ENCODE measurements around the gene HAS3.

The HAS3 gene

DNA sequence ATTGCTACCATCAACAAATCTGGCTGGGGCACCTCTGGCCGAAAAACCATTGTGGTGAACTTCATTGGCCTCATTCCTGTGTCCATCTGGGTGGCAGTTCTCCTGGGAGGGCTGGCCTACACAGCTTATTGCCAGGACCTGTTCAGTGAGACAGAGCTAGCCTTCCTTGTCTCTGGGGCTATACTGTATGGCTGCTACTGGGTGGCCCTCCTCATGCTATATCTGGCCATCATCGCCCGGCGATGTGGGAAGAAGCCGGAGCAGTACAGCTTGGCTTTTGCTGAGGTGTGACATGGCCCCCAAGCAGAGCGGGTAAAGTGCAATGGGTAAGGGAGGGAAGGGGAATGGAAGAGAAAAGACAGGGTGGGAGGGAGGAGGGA, 9.5 kb downstream of the HAS3 start:
- Histone ChIP-seq H3K27me3 (ENCODE audit: insufficient read depth, poor library complexity, severe bottlenecking) (no peaks in the 10 kb centered on the region), H3K4me3 (replicated peaks; ENCODE audit: insufficient read depth, low read length) (no peak overlapping the region), H3K27ac (replicated peaks) (no peak overlapping the region)
- DNase-seq (ENCODE audit: low read depth in 1 of 2, low spot score in 1 of 2), result no peak
- TF ChIP-seq GABPA (IDR thresholded peaks at IDR 0.05; ENCODE audit: low read depth) (no peak), SPI1 (IDR thresholded peaks at IDR 0.05; ENCODE audit: borderline replicate concordance, low read depth) (no peak), POLR2AphosphoS5 (IDR thresholded peaks at IDR 0.05; ENCODE audit: low read depth) (no peak)
- TF ChIP-seq, protein P1, sequence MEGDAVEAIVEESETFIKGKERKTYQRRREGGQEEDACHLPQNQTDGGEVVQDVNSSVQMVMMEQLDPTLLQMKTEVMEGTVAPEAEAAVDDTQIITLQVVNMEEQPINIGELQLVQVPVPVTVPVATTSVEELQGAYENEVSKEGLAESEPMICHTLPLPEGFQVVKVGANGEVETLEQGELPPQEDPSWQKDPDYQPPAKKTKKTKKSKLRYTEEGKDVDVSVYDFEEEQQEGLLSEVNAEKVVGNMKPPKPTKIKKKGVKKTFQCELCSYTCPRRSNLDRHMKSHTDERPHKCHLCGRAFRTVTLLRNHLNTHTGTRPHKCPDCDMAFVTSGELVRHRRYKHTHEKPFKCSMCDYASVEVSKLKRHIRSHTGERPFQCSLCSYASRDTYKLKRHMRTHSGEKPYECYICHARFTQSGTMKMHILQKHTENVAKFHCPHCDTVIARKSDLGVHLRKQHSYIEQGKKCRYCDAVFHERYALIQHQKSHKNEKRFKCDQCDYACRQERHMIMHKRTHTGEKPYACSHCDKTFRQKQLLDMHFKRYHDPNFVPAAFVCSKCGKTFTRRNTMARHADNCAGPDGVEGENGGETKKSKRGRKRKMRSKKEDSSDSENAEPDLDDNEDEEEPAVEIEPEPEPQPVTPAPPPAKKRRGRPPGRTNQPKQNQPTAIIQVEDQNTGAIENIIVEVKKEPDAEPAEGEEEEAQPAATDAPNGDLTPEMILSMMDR (IDR thresholded peaks at IDR 0.05; ENCODE audit: insufficient read depth, low read length), result no peak
- TF ChIP-seq, protein P2, sequence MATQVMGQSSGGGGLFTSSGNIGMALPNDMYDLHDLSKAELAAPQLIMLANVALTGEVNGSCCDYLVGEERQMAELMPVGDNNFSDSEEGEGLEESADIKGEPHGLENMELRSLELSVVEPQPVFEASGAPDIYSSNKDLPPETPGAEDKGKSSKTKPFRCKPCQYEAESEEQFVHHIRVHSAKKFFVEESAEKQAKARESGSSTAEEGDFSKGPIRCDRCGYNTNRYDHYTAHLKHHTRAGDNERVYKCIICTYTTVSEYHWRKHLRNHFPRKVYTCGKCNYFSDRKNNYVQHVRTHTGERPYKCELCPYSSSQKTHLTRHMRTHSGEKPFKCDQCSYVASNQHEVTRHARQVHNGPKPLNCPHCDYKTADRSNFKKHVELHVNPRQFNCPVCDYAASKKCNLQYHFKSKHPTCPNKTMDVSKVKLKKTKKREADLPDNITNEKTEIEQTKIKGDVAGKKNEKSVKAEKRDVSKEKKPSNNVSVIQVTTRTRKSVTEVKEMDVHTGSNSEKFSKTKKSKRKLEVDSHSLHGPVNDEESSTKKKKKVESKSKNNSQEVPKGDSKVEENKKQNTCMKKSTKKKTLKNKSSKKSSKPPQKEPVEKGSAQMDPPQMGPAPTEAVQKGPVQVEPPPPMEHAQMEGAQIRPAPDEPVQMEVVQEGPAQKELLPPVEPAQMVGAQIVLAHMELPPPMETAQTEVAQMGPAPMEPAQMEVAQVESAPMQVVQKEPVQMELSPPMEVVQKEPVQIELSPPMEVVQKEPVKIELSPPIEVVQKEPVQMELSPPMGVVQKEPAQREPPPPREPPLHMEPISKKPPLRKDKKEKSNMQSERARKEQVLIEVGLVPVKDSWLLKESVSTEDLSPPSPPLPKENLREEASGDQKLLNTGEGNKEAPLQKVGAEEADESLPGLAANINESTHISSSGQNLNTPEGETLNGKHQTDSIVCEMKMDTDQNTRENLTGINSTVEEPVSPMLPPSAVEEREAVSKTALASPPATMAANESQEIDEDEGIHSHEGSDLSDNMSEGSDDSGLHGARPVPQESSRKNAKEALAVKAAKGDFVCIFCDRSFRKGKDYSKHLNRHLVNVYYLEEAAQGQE (IDR thresholded peaks at IDR 0.05; ENCODE audit: insufficient replicate concordance, low read depth), result no peak

DNA sequence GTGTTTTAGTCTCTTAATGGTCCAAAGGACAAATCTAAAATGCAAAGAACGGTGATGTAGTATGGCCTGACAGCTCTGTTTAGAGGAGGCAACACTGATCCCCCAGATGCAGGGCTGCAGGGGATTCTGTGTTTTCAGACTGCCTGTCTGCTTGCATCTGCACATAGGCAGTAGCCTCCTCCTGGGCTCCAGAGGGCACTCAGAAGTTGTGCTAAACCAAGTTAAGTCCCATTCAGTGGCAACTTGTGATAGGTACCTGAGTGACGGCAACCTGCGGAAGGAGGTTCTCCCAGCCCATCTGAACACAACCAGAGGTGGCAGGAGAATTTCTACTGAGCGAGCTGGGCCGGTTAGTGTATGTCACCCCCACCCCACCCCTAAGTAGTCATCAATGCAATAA, 9.9 kb downstream of the HAS3 start:
- DNase-seq (ENCODE audit: low read depth in 1 of 2, low spot score in 1 of 2), result no peak

DNA sequence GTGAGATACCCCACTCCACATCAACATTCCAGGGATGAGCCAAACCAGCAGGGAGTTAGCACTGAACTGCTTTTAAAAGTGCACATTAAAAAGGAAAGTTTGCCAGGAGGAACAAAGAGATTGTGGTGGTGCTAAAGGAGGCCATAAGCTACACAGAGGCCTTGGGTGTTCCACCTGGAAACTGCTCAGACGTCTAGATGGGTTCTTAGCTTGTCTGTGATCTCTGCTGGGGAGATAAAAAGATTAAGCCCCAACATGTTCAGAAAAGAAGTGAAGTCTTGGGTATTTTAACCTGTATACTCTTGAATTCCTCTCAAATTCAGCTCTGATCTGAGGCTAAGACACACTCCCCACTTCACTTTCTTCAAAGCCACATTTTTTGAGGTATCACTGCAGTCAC, 10.4 kb downstream of the HAS3 start:
- Histone ChIP-seq H3K27me3 (ENCODE audit: insufficient read depth, poor library complexity, severe bottlenecking) (no peaks in the 10 kb centered on the region), H3K27ac (replicated peaks) (no peak overlapping the region), H3K4me3 (replicated peaks; ENCODE audit: insufficient read depth, low read length) (no peak overlapping the region)
- TF ChIP-seq, protein P2 (IDR thresholded peaks at IDR 0.05; ENCODE audit: insufficient replicate concordance, low read depth), result no peak
- TF ChIP-seq POLR2AphosphoS5 (IDR thresholded peaks at IDR 0.05; ENCODE audit: low read depth) (no peak), GABPA (IDR thresholded peaks at IDR 0.05; ENCODE audit: low read depth) (no peak), SPI1 (IDR thresholded peaks at IDR 0.05; ENCODE audit: borderline replicate concordance, low read depth) (no peak)
- TF ChIP-seq, protein P1 (IDR thresholded peaks at IDR 0.05; ENCODE audit: insufficient read depth, low read length), result no peak
- DNase-seq (ENCODE audit: low read depth in 1 of 2, low spot score in 1 of 2), result no peak

More for the DNA sequence above, 9.9 kb downstream of the HAS3 start:
- Histone ChIP-seq H3K27ac (replicated peaks) (no peak overlapping the region), H3K27me3 (ENCODE audit: insufficient read depth, poor library complexity, severe bottlenecking) (no peaks in the 10 kb centered on the region), H3K4me3 (replicated peaks; ENCODE audit: insufficient read depth, low read length) (no peak overlapping the region)
- no peak for TF ChIP-seq SPI1 (IDR thresholded peaks at IDR 0.05; ENCODE audit: borderline replicate concordance, low read depth)
- no peak for TF ChIP-seq GABPA (IDR thresholded peaks at IDR 0.05; ENCODE audit: low read depth)
- TF ChIP-seq POLR2AphosphoS5 (IDR thresholded peaks at IDR 0.05; ENCODE audit: low read depth), result no peak
- TF ChIP-seq, protein P1 (IDR thresholded peaks at IDR 0.05; ENCODE audit: insufficient read depth, low read length), result no peak
- TF ChIP-seq, protein P2 (IDR thresholded peaks at IDR 0.05; ENCODE audit: insufficient replicate concordance, low read depth), result no peak
